Activated T-cell treated with anti-CD3 and anti-CD28 coated beads for 1 hour (primary cell): Measurements from ENCODE around the gene CEP128.

Experiments used
- DNase-seq: peaks from one replicate; pipeline ENCODE4 v3.0.0-alpha.2; 2020; ENCODE audit warnings: low read depth

CEP128 gene

GRCh38 chr14:80664576-80664975 is 277.0 kb downstream of the CEP128 start:
- DNase-seq: no peak

DNA sequence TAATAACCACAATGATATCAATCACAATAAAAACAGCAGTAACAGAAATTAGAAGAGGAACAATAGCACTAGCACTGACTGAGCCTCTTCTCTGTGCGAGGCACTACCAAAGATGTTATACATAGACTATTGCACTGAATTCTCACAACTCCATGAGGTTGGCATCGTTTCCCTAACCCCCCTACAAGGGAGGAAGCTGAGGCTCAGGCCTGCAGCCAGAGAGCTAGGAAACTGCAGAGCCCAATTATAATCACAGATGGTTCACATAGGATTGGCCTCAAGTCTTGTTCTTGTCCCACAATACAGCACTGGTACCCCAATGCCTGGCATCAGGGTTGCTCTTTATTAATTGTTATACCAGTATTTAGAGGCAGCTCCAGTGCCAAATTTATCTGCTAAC is 278.0 kb downstream of the CEP128 start:
- DNase-seq: no peak

DNA sequence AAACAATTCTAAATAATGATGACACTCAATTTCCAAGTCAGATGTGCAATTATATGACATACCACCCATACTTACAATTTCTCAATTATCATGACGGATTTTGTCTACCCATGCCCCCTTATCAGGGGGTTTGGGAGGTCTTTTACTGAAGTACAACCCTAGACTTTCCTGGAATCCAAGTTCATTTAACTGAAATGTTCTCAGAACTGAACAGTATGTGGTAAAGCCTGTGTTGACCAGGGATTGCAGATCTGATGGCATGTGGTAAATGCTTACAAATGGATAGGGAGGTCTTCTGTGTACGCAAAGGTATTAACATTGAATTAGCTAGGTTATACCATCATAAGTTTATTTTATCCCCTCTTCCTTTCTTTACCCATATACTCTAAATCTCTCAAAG is 281.8 kb downstream of the CEP128 start:
- no peak for DNase-seq

DNA sequence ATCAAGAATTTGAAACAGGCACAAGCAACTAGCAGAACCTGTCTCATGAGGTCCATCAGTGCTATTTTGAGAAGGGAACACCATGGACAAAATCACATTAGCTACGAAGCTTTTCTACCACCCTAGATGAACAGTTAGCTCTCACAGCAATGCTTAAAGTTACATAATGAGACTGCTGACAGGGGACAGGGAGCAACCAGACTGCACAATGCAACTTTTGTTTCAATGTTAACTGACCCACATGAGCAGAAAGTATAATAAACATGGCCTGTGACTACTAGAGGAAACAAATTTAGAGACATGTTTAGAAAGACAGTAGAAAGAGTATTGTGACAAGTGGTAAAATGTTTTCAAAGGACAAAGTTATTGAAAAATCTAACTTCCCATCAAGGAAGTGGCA is 282.8 kb downstream of the CEP128 start:
- no peak for DNase-seq

DNA sequence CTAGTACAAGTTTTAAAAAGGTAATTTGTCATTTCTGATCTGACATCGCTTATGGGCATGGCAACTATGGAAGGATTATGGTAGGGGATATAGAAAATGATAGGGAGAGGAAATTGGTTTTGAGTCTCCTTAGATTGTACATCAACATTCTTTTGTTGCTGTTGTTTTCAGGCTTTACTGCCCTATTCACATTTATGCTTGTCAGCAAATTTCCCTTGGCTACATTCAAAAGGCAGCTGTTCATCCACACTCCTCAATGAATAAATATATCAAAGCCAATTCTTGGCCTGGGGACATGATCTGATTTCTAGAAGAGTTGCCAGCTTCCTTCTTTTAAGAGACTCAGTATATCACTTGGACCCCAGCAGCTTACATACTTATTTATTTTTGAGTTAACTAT is 283.4 kb downstream of the CEP128 start:
- no peak for DNase-seq

- no peak for DNase-seq
Measured at GRCh38 chr14:80653956-80654355, 287.6 kb downstream of the CEP128 start.

DNA sequence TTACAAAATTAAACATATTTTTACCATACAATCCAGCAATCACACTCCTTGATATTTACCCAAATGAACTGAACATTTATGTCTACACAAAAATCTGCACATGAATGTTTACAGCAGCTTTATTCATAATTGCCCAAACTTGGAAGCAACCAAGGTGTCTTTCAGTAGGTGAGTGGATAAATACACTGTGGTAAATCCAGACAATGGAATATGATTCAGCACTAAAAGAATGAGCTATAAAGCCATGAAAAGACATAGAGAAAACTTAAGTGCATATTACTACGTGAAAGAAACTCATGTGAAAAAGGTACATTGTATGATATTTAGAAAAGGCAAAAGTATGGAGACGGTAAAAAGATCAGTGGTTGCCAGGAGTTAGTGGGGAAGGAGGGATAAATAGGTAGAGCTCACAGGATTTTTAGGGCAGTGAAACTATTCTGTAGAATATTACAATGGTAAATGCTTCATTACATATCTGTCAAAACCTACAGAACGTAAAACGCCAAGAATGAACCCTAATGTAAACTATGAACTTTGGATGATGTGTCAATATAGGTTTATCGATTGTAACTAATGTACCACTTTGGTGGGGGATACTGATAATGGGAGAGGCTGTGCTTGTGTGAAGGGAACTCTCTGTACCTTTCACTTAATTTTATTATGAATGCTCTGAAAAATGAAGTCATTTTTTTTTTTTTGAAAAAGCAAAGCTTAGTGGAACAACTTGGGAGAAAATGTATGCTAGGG is 295.7 kb downstream of the CEP128 start:
- no peak for DNase-seq

DNA sequence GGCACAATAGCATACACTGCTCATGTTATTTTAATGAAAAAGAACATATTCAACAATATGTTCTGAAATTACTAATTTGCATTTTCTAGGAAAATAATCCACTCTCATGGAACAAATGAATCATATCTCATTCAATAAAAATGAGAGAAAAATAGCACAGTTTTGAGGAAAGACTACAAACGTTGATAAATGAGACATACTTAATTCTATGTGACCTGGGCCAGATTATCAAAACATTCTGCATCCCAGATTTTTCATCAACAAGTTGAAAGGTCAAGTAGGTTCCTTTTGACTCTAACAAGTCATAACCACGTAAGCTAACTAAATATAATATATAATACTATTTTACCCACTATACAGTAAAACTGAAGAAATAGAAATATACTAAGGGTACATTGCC is 296.7 kb downstream of the CEP128 start:
- no peak for DNase-seq

GRCh38 chr14:80638620-80639515 is 302.7 kb downstream of the CEP128 start:
- no peak for DNase-seq

- DNase-seq: no peak
Measured at GRCh38 chr14:80637756-80638619, 303.6 kb downstream of the CEP128 start.

- no peak for DNase-seq
Measured at GRCh38 chr14:80636071-80636470, 305.5 kb downstream of the CEP128 start.

DNA sequence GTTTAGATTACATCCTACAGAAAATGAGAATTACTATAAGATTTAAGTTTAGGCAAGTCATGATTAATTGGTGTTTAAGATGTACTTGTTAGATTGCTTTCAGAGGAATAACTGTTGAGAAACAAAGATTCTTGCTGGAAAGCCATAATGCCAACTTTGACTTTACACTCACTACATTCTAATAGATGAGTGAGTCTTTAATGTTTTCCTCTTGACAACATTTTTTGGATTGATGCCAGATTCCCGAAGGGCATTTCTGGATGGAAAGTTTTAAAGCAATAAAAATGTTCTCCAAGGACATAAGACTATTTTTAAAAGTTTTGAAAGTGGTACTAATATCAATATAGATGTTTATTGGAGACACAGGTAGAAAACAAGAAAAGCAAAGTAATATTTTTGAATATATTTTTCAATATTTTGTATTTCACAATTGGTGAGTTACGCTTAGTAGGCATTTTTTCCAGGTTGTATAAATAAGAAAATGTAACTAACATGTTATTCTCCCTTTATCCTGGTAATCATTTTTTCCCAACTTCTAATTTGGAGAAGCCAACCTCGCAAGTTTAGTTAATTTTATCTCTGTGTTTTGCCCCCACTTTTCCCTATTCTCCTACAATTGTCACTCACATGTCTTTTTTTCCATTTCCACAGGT is 307.3 kb downstream of the CEP128 start:
- DNase-seq: no peak

- DNase-seq: no peak
Measured at GRCh38 chr14:80629606-80630005, 311.9 kb downstream of the CEP128 start.

DNA sequence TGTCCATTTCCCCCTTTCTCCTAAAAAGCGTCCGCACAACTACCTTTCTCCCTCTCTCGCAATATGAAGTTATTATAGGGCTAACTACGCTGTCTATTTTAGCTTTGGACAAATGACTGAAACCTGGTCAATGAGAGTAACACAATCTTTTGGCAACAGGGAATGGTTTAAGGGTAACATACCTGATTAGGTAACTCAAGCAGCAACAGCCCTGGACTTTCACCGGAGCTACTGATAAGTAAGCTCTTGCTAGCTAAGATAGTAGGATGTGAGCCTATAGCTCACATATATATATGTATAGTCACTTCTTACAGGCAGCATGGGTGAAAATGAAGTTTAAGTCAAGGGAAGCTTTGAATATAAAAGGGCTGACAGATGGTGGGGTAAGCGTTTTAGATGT is 313.0 kb downstream of the CEP128 start:
- DNase-seq: no peak

GRCh38 chr14:80627745-80628144 is 313.8 kb downstream of the CEP128 start:
- no peak for DNase-seq

GRCh38 chr14:80624581-80624980 is 317.0 kb downstream of the CEP128 start:
- no peak for DNase-seq

- no peak for DNase-seq
Measured at GRCh38 chr14:80621701-80622100, 319.8 kb downstream of the CEP128 start.

DNA sequence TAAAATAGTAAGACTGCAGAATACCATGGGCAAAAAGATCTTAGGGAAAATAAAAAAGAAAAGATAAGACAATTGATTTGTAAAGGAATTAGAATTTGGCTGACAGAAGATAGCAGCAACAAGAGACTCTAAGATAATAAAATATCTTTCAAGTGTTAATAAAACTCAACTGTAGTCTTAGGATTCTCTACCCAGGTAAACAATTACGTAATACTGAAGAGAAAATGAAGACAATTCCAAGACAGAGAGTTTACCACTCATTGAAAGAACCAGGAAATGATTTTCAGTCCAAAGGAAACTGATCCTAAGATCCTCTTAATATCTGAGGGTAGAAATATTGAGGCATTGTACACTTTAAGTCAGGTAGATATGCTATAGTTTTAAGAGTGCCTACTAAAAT is 321.1 kb downstream of the CEP128 start:
- DNase-seq: no peak

- no peak for DNase-seq
Measured at GRCh38 chr14:80618751-80619329, 322.7 kb downstream of the CEP128 start.

DNA sequence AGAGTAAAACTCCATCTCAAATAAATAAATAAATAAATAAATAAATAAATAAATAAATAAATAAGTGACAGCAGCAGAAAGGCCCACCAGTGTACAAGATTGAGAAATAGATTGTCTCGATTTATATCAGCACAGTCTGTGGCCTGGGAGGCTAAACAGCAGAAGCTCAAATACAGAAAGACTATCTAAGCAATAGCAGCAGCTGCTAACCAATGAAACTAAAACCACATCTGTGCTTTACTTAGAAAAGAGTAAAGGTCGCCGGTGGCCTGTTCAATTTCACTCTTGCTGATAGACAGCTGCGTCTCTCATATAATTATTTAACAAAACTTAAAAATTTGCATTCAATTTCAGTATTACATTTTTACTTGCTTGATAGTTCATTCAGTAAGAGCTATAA is 325.7 kb downstream of the CEP128 start:
- DNase-seq: no peak

- DNase-seq: no peak
Measured at GRCh38 chr14:80609055-80609454, 332.5 kb downstream of the CEP128 start.

DNA sequence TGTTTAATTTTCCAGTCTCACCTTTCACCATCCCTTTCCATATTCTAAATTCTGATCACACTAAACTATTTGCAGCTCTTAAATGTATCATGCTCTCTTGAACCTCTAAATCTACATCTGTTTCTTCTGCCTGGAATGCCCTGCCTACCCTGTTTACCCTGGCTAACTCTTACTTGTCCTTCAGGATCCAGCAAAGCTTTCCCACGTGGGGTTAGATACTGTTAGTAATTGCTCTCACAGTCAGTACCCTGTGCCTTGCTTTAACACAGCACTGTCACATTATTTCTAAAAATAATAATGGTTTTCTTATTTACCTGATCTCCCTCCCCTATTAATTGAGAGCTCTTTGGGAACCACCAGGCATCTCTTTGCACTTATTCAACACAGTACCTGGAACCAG is 333.0 kb downstream of the CEP128 start:
- no peak for DNase-seq
